Activated B cell treated with CpG ODN at 0.5 μM for 24 hours (primary cell): ENCODE data around the gene ZSCAN20. TPM values are rescaled to one million over a fixed set of nuclear protein-coding genes. Genes with fewer than 3 reads are reported as not detected.

Source experiments
- ATAC-seq: fragments of 200-7000 bp; cut with Tn5 transposase; one replicate; pipeline ENCODE4 v1.10.0; 2021; ENCODE audit warnings: low read depth, mild to moderate bottlenecking, moderate library complexity
- CTCF ChIA-PET: fragments of 350-600 bp; sonication (Branson Sonifier 250); formaldehyde crosslinking; loops from one replicate; lab custom pipeline; 2021; ENCODE audit warnings: antibody characterized with exemption; lab: Charles Lee
- POLR2A ChIA-PET: fragments of 350-600 bp; sonication (Branson Sonifier 250); formaldehyde crosslinking; loops from one replicate; lab custom pipeline; 2021; ENCODE audit warnings: antibody characterized with exemption; lab: Charles Lee
- DNase-seq: peaks from one replicate; pipeline ENCODE4 v3.0.0; 2022
- H3K27ac Mint-ChIP-seq: one replicate; pipeline ENCODE4 v1.8.0; 2020; ENCODE audit warnings: mixed read lengths
- H3K27me3 Mint-ChIP-seq: one replicate; pipeline ENCODE4 v1.8.0; 2021; ENCODE audit warnings: mixed read lengths
- H3K36me3 Mint-ChIP-seq: one replicate; pipeline ENCODE4 v1.8.0; 2021; ENCODE audit warnings: low read depth, mixed read lengths
- H3K4me1 Mint-ChIP-seq: one replicate; pipeline ENCODE4 v1.8.0; 2021; ENCODE audit warnings: mixed read lengths
- H3K4me3 Mint-ChIP-seq: one replicate; pipeline ENCODE4 v1.8.0; 2020; ENCODE audit warnings: mild to moderate bottlenecking, mixed read lengths
- H3K9me3 Mint-ChIP-seq: one replicate; pipeline ENCODE4 v1.8.0; 2020; ENCODE audit warnings: mixed read lengths
- CTCF ChIP-seq: fragments of 200-600 bp; IDR thresholded peaks from one replicate; pipeline ENCODE4 v1.8.0; 2022; ENCODE audit warnings: antibody characterized with exemption, mild to moderate bottlenecking
- intact Hi-C: fragments of 100-400 bp; cut with micrococcal nuclease; formaldehyde crosslinking; loops from one replicate; pipeline ENCODE4 v1.15.1; 2024
- total RNA-seq: library from RNA; stranded (reverse); gene quantifications from 2 replicates; pipeline ENCODE4 v1.2.3, GENCODE V29; 2022

The ZSCAN20 gene
- total RNA-seq, 1 donor from 2014 or later: 3.6 TPM

DNA sequence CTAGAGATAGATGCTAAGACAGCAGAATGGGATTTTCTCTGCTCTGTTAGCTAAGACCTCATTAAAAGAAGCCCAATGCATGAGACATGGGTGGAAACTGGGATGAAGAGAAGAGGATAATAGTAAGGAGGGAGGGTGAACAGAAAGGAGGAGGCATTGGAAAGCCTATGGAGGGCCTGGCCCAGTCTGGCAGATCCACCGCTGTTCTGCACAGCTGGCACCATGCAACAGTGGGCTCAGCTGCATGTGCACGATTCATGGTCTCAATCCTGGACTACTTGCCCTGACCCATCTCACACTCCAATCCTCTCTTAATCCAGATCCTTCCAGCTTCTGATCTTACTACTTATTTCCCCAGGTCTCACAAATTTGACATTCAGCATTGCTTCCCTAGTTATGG lies 43.8 kb upstream of the ZSCAN20 start:
- H3K27me3 Mint-ChIP-seq: peaks cover 12% of the 10 kb centered on the region
- H3K9me3 Mint-ChIP-seq: no peaks in the 10 kb centered on the region
- intact Hi-C loops: no loop called here

GRCh38 chr1:33429332-33429731 lies 43.1 kb upstream of the ZSCAN20 start:
- Mint-ChIP-seq H3K27ac (no peak overlapping the region), H3K9me3 (no peaks in the 10 kb centered on the region), H3K36me3 (no peaks in the 10 kb centered on the region), H3K4me1 (peaks cover 5% of the 10 kb centered on the region), H3K4me3 (no peak overlapping the region), H3K27me3 (peaks cover 13% of the 10 kb centered on the region)
- no peak for DNase-seq
- TF ChIP-seq CTCF: no peak
- ChIA-PET POLR2A (interaction anchor here (0.7 kb wide), 1 partner anchor 202 kb away, joined by 8 read pairs; no protein-coding TSS in a partner anchor), CTCF (no interaction called here)
- intact Hi-C loops: no loop called here
- no peak for ATAC-seq

More for the DNA sequence above, 43.8 kb upstream of the ZSCAN20 start:
- peaks cover 5% of the 10 kb centered on the region for H3K4me1 Mint-ChIP-seq
- ATAC-seq (no peak), DNase-seq (no peak)
- no peaks in the 10 kb centered on the region for H3K36me3 Mint-ChIP-seq
- CTCF ChIA-PET: no interaction called here
- POLR2A ChIA-PET: no interaction called here
- TF ChIP-seq CTCF: no peak
- H3K4me3 Mint-ChIP-seq: no peak overlapping the region
- H3K27ac Mint-ChIP-seq: no peak overlapping the region

GRCh38 chr1:33429856-33430691 lies 42.4 kb upstream of the ZSCAN20 start:
- no peak for DNase-seq
- no peak overlapping the region for H3K27ac Mint-ChIP-seq
- no peak for TF ChIP-seq CTCF
- H3K4me1 Mint-ChIP-seq: peaks cover 5% of the 10 kb centered on the region
- H3K9me3 Mint-ChIP-seq: no peaks in the 10 kb centered on the region
- CTCF ChIA-PET: no interaction called here
- POLR2A ChIA-PET: interaction anchor here (0.7 kb wide), 1 partner anchor 202 kb away, joined by 8 read pairs; no protein-coding TSS in a partner anchor
- intact Hi-C loops: loop anchor here (2.0 kb wide), 1 partner anchor 31 kb away; no protein-coding TSS in a partner anchor
- H3K27me3 Mint-ChIP-seq: peaks cover 13% of the 10 kb centered on the region
- no peak overlapping the region for H3K4me3 Mint-ChIP-seq
- peak; percentile 2 for ATAC-seq
- no peaks in the 10 kb centered on the region for H3K36me3 Mint-ChIP-seq

- intact Hi-C loops: loop anchor here (1.0 to 2.0 kb wide), 3 partner anchors 30 to 81 kb away; partner anchors contain the start of gene ZSCAN20
- Mint-ChIP-seq H3K4me3 (peak within 1 kb of the TSS; percentile 66), H3K9me3 (no peaks in the 10 kb centered on the region), H3K27ac (no peak within 1 kb of the TSS), H3K4me1 (peaks cover 5% of the 10 kb centered on the region), H3K36me3 (no peaks in the 10 kb centered on the region), H3K27me3 (peaks cover 6% of the 10 kb centered on the region)
- DNase-seq (peak; percentile 85), ATAC-seq (peak; percentile 96)
- no peak for TF ChIP-seq CTCF
- CTCF ChIA-PET: interaction anchor here (0.8 to 1.0 kb wide), 2 partner anchors 25 to 38 kb away, joined by 3 to 4 read pairs; no protein-coding TSS in a partner anchor
- POLR2A ChIA-PET: no interaction called here
Measured at GRCh38 chr1:33430692-33431593, 41.5 kb upstream of the ZSCAN20 start, which contains the start of gene PHC2. PHC2 (minus strand) TSS chr1:33431095; CDS start chr1:33375539, 55,556 bp downstream.
